GM18517 (cell line): ENCODE data around the gene HIVEP3.
"Not testable (repeated sequence)": the region's sequence is repeated elsewhere in the genome, so short reads cannot be mapped to it uniquely, and the experiment has no call there.

Source experiments
- ATAC-seq: cut with Tn5 transposase; IDR thresholded peaks from one replicate; pipeline ENCODE4 v1.9.1; 2021; ENCODE audit warnings: mild to moderate bottlenecking, moderate library complexity; ENCODE audit not compliant: unreplicated experiment

Gene HIVEP3

GRCh38 chr1:41573785-41574713 lies 344.7 kb downstream of the HIVEP3 start:
- peak; percentile 57 for ATAC-seq

- ATAC-seq = no peak
Measured at GRCh38 chr1:41573194-41573593, 345.5 kb downstream of the HIVEP3 start.

DNA sequence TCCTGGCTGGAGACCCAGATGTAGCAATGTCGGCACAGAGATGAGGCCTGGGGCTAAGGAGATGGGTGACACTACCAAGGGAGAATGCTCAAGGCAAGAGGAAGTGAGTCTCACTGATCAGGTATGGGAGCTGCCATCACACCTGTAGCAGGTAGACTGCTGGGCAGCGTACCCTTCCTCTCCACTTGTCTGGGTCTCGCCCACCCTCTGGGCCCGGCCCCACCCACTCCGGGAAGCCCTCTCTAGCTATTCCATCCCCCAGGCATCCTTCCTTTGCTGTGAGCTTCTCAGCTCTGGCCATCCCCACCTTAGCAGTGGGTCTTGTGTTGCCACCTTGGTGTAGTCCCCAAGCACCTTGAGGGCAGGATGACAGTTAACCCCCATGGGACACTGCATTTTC lies 346.5 kb downstream of the HIVEP3 start:
- no peak for ATAC-seq

DNA sequence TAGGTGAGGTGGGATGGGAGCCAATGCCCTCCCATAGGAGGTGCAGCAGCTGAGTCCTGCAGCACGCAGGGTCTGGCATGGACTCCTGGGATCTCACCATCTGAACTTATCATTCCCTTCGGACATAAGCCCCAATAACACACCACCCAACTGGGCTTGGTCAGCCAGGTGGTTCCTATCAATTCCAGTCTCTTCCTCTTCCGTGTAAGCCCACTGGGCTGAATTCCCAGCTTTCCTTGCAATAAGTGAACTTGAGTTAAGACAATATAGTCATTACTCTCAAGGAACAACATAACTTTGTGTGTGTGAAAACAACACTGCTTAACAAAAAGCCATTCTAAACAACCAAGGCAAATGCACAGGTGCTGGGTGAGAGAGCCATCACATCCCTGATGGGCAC lies 347.7 kb downstream of the HIVEP3 start:
- ATAC-seq = no peak

DNA sequence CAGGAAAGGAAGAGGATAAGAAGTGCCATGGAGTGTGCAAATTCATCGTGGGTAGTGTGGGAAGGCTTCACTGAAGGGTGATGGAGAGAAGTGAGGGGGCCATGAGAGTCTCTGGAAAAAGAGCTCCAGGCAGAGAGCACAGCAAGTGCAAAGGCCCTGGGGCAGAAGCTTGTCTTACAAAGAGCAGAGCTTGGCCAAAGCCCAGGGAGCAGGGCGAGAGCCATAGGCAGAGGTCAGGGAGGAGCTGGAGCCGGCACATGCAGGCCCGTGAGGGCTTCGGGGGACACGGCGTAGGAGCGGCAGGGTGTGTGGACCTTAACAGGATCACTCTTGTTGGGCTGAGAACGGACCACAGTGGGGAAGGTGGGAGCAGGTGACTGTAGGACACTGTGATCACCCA lies 350.5 kb downstream of the HIVEP3 start:
- ATAC-seq = no peak

GRCh38 chr1:41566969-41567368 lies 351.8 kb downstream of the HIVEP3 start:
- no peak for ATAC-seq

- no peak for ATAC-seq
Measured at GRCh38 chr1:41566274-41566885, 352.3 kb downstream of the HIVEP3 start.

- no peak for ATAC-seq
Measured at GRCh38 chr1:41564741-41565475, 353.8 kb downstream of the HIVEP3 start.

GRCh38 chr1:41562328-41562727 lies 356.4 kb downstream of the HIVEP3 start:
- no peak for ATAC-seq

- ATAC-seq = no peak
Measured at GRCh38 chr1:41560931-41561330, 357.8 kb downstream of the HIVEP3 start.

- ATAC-seq = no peak
Measured at GRCh38 chr1:41560496-41560895, 358.2 kb downstream of the HIVEP3 start.

DNA sequence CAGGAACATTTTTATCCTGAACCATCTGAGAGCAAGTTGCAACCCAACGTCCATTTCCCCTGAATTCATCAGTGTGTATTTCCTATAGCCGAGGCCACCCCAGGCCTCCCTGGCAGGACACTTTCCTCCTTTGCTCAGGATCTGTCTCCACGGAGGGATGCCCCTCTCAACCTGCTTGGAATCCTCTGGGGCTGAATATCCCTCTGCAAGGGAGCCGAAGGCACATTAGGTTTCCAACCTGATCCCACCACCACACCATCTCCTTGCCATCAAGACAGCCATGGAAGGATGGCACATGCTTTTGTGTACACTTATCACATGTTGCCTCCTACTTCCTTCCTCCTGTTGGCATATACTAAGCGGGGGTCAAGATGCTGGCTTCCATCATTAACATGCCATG lies 359.4 kb downstream of the HIVEP3 start:
- ATAC-seq = no peak

GRCh38 chr1:41558761-41559171 lies 360.0 kb downstream of the HIVEP3 start:
- no peak for ATAC-seq

- ATAC-seq = no peak
Measured at GRCh38 chr1:41557751-41558455, 360.8 kb downstream of the HIVEP3 start.

- ATAC-seq = not testable (repeated sequence)
Measured at GRCh38 chr1:41554746-41555145, 364.0 kb downstream of the HIVEP3 start.

DNA sequence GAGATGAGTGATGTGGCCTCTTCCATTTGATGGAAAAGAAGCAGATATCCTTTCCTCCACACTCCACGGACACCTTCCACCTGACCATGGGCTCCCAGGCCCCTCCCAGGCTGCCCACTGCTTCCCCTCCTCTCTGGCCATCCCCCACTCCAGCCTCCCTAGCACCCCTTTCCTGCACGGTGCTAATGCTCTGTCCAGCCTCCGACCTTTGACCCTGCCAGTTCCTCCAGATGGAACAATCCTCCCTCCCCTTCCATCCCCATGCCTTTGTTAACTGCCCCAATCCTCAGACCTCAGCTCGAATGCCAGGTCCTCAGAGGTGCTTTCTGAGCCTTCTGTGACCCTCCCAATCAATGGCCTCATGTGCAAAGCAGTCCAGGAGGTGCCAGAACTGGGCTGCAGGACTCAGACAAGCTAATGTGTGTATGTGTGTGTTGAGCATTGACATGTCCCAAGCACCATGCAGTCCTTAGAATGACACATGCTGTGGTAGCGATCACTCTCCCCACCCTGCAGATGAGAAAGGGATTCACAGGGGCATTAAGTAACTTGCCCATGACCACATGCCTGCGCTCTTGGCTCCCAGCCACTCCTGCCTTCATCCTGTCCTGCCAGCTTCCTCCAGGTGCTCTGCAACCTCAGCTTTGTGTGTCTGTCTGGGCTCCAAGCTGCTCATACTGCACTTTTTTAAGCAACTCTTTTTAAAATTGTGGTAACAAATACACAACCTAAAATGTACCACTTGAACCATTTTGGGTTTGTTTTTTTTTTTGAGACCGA lies 370.8 kb downstream of the HIVEP3 start:
- no peak for ATAC-seq

DNA sequence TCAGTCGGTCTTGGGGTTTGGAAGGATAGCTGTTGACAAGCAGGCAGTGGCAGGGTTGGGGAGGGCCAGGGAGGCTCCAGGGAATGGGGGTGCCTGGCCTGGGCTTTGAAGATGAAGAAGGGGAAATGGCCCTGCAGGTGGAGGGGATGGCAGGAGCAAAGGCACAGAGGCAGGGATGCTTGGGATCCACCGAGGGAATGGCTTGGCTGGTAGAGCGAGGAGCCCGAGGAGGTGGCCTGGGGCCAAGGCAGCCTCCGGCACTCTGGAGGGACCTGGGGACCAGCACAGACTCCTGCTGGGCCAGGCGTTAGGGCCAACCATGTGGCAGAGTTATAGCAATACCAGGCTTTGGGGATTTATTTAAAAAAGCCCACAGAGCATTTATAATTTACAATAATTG lies 371.4 kb downstream of the HIVEP3 start:
- ATAC-seq = no peak

- ATAC-seq = no peak
Measured at GRCh38 chr1:41546833-41547135, 371.9 kb downstream of the HIVEP3 start.

- ATAC-seq = no peak
Measured at GRCh38 chr1:41545996-41546832, 372.5 kb downstream of the HIVEP3 start.
